Measurements from ENCODE around the gene ZNF366. TPM values are rescaled to one million over a fixed set of nuclear protein-coding genes. Genes with fewer than 3 reads are reported as not detected.

Gene ZNF366
- polyA plus RNA-seq, 2 of the 4 experiments (the other 2 are of a cell fraction): not detected

- TF ChIP-seq KDM5A (IDR thresholded peaks at IDR 0.05): no peak
- no peak for TF ChIP-seq SMC3 (IDR thresholded peaks at IDR 0.05)
- TF ChIP-seq HEYL (CRISPR knock-in tag; IDR thresholded peaks at IDR 0.05): no peak
- TF ChIP-seq HOXB5 (CRISPR knock-in tag; IDR thresholded peaks at IDR 0.05): no peak
- TF ChIP-seq MAX (IDR thresholded peaks at IDR 0.05): no peak
- no peak for TF ChIP-seq HMGXB4 (CRISPR knock-in tag; IDR thresholded peaks at IDR 0.05; ENCODE audit: borderline replicate concordance)
These were observed 47.7 kb upstream of the ZNF366 start (continued) for GRCh38 chr5:72554897-72555296.

GRCh38 chr5:72552041-72552557, 44.9 kb upstream of the ZNF366 start:
- whole genome bisulfite sequencing (ENCODE audit: missing lambda C conversion rate): 76% methylated on average over 5 of the region's 5 CpGs
- Histone ChIP-seq H3K9me3 (no peaks in the 10 kb centered on the region), H3K4me3 (no peak overlapping the region), H3K4me2 (no peak overlapping the region), H3K27ac (no peak overlapping the region), H3K4me1 (peaks cover 12% of the 10 kb centered on the region)
- ATAC-seq: no peak
- POLR2A ChIA-PET: no interaction called here
- no peak for DNase-seq (ENCODE audit: low read depth in 1 of 2, low spot score in 1 of 2)
- TF ChIP-seq SREBF2 (IDR thresholded peaks at IDR 0.05) (no peak), GATA3 (IDR thresholded peaks at IDR 0.05; ENCODE audit: borderline replicate concordance) (no peak), POLR2A (IDR thresholded peaks at IDR 0.05; ENCODE audit: low read length) (no peak), NPAS2 (CRISPR knock-in tag; IDR thresholded peaks at IDR 0.05; ENCODE audit: borderline replicate concordance) (no peak), HES2 (IDR thresholded peaks at IDR 0.05) (no peak), FOSL2 (IDR thresholded peaks at IDR 0.05) (no peak), FOSL2 (CRISPR knock-in tag; IDR thresholded peaks at IDR 0.05) (peak; percentile 32; the same call in 1 of the 2 replicates)
- no peak for FAIRE-seq
- CTCF ChIA-PET: interaction anchor here (0.6 to 2.3 kb wide), 2 partner anchors 10 to 294 kb away, joined by 5 to 6 read pairs; no protein-coding TSS in a partner anchor

GRCh38 chr5:72550595-72550994, 43.4 kb upstream of the ZNF366 start:
- no peak for FAIRE-seq

GRCh38 chr5:72543811-72544210, 36.6 kb upstream of the ZNF366 start:
- ChIA-PET CTCF (no interaction called here), POLR2A (no interaction called here)
- DNase-seq (ENCODE audit: low read depth in 1 of 2, low spot score in 1 of 2) (no peak), FAIRE-seq (no peak), ATAC-seq (no peak)
- Histone ChIP-seq H3K4me1 (peaks cover 8% of the 10 kb centered on the region; the same call in 2 of the 3 replicates), H3K9me3 (peaks cover 5% of the 10 kb centered on the region; the same call in 1 of the 3 replicates), H3K27ac (no peak overlapping the region), H3K4me2 (no peak overlapping the region), H3K4me3 (no peak overlapping the region)
- 60% methylated on average over 3 of the region's 3 CpGs for WGBS (ENCODE audit: missing lambda C conversion rate)
- TF ChIP-seq KDM5A (IDR thresholded peaks at IDR 0.05) (no peak), HOXA7 (CRISPR knock-in tag; IDR thresholded peaks at IDR 0.05) (no peak), EHF (CRISPR knock-in tag; IDR thresholded peaks at IDR 0.05) (no peak), JUNB (IDR thresholded peaks at IDR 0.05) (no peak), JUN (IDR thresholded peaks at IDR 0.05) (no peak), PHF8 (IDR thresholded peaks at IDR 0.05; ENCODE audit: borderline replicate concordance, low read depth) (no peak), HMGXB4 (CRISPR knock-in tag; IDR thresholded peaks at IDR 0.05; ENCODE audit: borderline replicate concordance) (no peak), ESRRA (IDR thresholded peaks at IDR 0.05; ENCODE audit: borderline replicate concordance, low read length) (no peak), FOXS1 (CRISPR knock-in tag; IDR thresholded peaks at IDR 0.05) (no peak), CEBPB (IDR thresholded peaks at IDR 0.05) (no peak), PBX3 (IDR thresholded peaks at IDR 0.05) (no peak), KDM1A (IDR thresholded peaks at IDR 0.05; ENCODE audit: low read depth) (no peak), ZSCAN20 (CRISPR knock-in tag; IDR thresholded peaks at IDR 0.05) (no peak), MAX (IDR thresholded peaks at IDR 0.05) (no peak), CTCF (IDR thresholded peaks at IDR 0.05) (no peak)

More at GRCh38 chr5:72550595-72550994, 43.4 kb upstream of the ZNF366 start:
- Histone ChIP-seq H3K4me1 (peaks cover 3% of the 10 kb centered on the region), H3K27ac (no peak overlapping the region), H3K4me2 (no peak overlapping the region), H3K9me3 (peaks cover 5% of the 10 kb centered on the region; the same call in 1 of the 3 replicates), H3K4me3 (no peak overlapping the region)
- POLR2A ChIA-PET: no interaction called here
- ATAC-seq (no peak), DNase-seq (ENCODE audit: low read depth in 1 of 2, low spot score in 1 of 2) (no peak)
- CTCF ChIA-PET: interaction anchor here (0.7 to 1.3 kb wide), 5 partner anchors 9 to 218 kb away, joined by 3 to 4 read pairs (median 3); no protein-coding TSS in a partner anchor
- WGBS (ENCODE audit: missing lambda C conversion rate): 92% methylated on average over 5 of the region's 5 CpGs
- TF ChIP-seq ZSCAN20 (CRISPR knock-in tag; IDR thresholded peaks at IDR 0.05) (no peak), RAD21 (conservative IDR thresholded peaks at IDR 0.05 in 1 of 2, IDR thresholded peaks at IDR 0.05 in 1 of 2) (no peak), JUNB (IDR thresholded peaks at IDR 0.05) (no peak), MAFK (IDR thresholded peaks at IDR 0.05; ENCODE audit: partially characterized antibody) (peak; percentile 64), CBX2 (IDR thresholded peaks at IDR 0.05; ENCODE audit: borderline replicate concordance, low read depth) (no peak)

All from A549 (cell line).